Activated T-cell treated with anti-CD3 and anti-CD28 coated beads for 24 hours (primary cell): ENCODE data around the gene CHD5.
"Not testable (repeated sequence)": the region's sequence is repeated elsewhere in the genome, so short reads cannot be mapped to it uniquely, and the experiment has no call there.

Source experiments
- DNase-seq: peaks from one replicate; pipeline ENCODE4 v3.0.0-alpha.2; 2020; ENCODE audit warnings: low read depth

The CHD5 gene

DNA sequence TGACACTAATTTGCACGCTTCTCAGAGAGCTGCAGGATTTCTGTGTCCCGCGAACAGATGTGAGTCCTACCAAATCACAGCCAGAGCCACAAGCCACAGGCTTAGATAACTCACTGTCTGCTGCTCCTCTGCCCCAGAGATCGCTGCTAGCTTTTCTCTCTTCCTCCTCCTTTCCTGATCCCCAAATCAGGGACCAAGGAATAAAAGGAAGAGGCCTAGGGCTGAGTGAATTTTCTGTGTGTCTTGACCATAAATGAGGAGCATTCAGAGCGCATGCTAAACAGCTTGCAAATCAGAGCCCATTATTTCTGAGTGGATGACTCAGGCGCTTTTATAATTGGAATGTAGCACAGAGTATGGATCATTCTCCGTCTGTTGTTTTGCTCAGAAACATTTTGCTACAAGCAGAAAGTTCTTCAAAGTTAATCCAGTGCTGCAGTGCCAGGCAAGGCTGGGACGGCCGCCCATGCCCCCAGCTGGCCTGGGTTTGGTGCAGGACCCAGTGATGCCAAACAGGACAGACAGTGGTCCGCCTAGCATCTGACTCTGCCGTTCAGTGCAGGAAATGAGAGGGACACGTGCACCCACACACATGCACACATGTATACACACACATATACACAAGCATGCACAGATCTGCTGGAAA is 96.2 kb downstream of the CHD5 start:
- DNase-seq = no peak

DNA sequence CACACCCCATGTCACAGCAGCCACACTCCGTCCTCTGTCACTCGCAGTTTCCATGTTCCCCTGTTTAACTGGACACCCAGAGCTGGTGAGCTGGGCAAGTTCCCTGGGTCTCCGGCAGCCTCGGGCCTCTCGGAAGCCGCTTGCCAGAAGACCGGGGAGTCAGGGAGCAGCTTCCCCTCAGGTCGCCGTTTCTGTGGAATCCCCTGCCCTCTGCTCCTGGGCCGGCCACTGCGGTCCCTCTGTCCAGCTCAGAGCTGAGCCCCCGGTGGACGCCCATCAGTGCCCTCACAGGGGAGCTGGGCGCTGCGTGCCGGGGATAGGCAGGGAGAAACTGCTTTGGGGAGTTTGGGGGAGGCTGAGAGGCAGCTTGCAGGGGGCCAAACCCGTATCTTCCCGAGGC is 96.7 kb downstream of the CHD5 start:
- DNase-seq = no peak

DNA sequence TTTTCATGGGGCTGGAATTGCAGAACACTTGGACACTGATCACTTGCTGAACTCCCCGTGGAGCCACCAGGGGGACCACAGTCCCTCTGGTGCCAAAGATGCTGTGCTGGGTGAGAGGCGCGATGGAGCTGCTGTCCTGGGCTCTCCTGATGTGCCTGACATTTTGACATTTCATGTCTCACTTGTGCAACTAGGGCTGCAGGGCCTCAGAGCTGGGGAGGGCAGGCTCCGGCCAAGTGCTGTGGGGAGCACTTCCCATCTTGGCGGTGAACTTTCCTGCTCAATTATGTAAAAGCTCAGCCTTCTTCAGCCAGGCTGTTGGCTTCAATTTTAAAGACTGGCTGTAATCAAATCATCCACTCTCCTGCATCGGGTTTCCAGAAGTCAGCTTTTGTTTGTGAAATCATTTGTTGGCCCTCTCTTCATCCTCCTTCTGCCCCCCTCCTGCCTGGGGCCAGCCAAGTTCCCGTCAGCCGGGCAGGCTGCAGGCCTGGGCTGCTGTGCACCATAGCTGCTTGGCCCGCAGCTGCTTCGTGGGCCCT is 97.6 kb downstream of the CHD5 start:
- no peak for DNase-seq

DNA sequence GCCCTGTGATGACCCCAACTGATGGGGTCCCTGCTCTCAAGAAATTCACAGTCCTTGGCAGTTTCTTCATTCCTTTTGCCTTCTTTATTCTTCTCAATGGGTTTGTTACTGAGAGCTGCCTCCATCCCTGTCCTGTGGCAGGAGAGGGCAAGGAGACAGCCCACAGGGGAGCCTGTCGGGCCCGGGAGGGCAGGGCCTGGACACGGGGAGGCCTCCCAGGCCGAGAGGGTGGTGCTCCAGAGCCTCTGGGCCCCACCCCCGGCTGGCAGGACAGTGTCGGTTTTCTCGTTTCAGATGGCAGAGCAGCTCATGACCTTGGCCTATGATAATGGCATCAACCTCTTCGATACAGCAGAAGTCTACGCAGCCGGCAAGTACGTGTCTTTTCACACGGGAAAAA is 98.2 kb downstream of the CHD5 start:
- DNase-seq = no peak

DNA sequence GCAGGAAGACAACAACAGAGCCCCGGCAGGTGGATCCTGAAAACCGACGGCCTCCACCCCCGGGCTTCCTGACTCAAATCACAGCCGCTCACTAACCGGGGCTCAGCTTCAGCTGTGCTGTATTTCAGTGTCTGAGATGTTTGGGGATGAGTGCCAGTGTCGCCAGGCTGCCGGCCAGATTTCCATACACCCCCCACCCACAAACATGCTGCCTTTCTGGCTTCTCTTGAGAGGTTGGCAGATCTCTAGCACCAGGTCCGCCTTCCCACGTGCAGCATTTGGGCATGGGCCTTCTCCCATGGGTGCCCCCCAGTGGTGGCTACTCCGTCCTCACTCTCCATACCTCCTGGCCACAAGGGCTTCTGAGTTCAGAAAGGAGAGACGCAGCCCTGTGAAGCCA is 99.7 kb downstream of the CHD5 start:
- DNase-seq = no peak

DNA sequence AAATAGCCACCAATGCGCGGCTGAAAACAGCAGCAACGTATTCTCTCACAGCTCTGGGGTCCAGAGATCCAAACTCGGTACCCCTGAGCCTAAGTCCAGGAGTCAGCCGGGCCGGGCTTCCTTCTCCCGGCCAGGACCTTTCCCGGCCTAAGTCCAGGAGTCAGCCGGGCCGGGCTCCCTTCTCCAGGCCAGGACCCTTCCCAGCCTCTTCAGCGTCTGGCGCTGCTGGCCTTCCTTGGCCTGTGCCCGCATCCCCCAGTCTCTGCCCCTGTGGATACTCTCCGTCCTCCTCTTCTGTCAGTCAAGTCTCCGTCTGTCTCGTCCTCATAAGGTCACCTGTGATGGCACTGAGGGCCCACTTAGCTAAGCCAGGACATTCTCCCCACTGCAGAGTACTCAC is 102.2 kb downstream of the CHD5 start:
- DNase-seq = no peak

DNA sequence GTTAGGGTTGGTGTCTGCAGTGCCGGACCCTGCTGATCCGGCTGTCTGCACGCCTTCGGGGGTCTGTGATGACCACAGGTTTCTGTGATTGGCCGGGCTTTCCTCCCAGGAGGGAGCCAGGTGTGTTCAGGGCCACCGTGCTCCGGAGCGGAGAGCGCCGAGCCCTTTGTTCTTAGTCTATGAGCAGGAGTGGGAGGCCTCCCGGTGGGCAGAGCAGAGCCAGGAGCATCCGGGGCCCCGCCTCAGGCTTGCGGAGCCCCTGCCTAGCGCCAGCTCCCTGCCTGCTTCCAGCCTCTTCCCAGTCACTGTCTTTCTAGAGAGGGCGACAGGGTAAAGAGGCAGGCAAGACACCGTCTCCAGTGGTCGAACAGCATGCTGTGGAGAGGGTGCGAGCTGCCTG is 102.6 kb downstream of the CHD5 start:
- no peak for DNase-seq

DNA sequence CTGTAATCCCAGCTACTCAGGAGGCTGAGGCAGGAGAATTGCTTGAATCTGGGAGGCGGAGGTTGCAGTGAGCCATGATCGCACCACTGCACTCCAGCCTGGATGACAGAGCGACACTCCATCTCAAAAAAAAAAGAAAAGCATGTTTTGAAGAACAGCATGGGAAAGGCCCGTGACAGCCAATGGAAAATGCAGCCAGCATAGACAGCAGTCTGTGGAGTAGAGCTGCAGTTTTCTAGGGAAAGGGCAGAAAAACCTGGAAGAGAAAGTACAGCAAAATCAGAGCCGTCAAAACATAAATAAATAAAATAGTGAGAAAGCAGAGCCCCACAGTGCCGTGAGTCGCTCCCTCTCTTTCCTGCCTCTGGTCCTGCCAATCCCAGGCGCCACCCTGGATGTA is 103.1 kb downstream of the CHD5 start:
- DNase-seq = not testable (repeated sequence)

DNA sequence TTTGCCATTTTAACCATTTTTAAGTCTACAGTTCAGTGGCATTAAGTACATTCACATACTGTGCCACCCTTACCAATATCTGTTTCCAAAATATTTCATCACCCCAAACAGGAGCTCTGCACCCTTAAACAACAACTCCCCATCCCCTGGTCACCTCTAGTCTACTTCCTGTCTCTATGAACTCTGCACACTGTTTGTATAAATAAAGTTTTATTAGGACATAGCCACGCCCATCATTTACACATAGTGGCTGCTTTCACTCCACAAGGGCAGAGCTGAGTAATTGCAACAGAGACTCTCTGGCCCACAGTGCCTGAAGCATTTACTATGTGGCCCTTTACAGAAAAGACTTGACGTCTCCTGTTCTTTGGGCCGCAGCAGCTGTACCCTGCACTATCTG is 104.4 kb downstream of the CHD5 start:
- no peak for DNase-seq

DNA sequence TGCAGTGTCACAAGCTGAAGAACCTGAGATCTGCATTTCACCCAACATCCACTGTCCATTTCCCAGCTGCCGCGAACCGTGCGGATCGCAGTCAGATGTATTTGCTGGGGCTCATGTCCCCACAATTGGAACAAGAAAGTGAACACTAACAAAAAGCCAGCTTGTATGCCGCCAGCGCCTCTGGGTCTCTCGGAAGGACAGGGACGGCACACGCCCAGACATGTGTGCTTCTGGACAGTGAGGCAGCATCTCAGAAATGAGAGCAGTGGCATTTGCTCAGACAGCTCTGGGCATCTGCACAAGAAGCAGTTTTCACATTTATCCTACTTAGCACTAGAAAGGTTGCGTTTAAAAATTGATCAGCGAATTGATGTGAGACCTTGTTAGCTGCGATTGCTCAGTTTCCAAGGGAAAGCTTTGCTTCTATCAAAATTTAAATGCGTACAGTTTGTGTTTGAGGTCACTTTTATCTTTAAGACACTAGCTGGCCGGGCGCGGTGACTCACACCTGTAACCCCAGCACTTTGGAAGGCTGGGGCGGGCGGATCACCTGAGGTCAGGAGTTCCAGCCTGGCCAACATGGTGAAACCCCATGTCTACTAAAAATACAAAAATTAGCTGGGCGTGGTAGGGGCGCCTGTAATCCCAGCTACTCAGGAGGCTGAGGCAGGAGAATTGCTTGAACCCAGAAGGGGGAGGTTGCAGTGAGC is 105.8 kb downstream of the CHD5 start:
- no peak for DNase-seq

DNA sequence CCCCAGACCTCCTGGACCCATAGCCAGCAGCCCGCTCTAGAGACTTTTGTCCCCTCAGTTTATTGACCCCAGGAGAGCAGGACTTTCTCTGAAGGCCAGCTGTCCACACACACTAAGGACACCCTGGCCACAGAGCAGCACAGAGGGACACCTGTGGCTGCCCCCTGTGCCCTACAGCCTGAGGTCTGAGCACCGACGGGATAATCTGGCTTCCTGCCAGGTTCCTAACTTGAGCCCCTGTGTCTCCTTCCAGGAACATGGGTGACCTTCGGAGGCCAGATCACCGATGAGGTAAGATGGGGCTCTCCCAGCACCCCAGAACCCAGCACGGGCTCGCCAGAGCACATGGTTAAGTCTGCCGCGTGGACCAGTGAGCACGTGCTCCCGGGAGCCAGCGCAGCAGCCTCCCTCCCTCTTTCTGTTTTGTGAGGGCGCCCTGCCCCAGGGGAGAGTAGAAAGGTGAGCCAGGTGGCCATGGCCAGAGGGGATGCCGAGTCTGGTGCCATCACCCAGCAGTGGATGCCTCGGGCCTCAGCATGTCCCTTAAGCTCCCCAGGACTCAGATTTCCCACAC is 106.6 kb downstream of the CHD5 start:
- DNase-seq = no peak

DNA sequence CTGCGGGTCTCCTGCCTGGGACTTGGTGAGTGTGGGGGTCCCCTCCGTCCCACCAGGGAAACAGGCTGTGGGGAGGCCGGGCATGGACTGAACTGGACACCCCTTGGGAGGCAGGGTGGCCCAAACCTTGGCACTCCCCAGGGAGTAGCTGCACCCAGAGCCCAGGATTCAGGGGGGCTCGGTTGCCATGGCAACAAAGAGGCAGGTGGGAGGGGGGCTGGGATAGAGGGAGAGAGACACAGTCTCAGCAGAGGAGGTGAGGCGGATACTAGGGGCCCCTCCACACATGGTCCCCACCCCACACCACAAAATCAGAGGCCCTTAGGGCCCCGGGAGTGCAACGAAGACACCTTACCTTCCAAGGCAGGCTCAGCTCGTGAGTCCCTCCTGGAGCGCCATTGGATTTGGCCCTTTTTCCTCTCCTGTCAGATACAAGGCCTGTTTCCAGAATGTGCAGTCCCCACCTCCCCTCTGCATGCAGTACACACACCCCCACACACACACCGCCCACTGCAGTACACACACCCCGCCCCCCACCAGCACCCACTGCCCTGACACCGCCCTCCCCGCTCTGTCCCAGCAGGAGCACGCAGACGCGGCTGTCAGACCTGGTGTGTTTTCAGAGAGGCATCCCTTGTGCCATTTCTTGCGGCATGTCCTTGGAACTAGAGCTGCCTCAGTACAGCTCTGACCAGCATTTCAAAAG is 107.2 kb downstream of the CHD5 start:
- no peak for DNase-seq

DNA sequence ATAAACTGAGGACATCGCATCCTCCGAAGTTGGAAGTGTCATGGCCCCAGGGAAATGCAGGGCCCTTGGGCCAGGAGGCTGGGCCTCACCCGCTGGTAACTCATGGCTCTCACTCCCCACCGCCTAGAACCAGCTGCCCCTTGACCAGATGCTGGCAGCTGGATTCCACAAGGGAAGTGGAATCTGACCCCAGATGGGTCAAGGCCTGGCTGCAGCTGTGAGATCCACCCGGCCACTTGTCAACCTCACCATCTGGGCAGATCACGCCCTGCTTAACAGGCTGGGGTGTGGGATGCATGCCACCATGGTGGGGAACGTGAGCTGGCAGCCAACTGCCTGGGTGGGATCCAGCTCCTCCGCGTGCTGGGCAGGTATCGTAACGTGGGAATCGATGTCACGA is 108.9 kb downstream of the CHD5 start:
- DNase-seq = no peak

DNA sequence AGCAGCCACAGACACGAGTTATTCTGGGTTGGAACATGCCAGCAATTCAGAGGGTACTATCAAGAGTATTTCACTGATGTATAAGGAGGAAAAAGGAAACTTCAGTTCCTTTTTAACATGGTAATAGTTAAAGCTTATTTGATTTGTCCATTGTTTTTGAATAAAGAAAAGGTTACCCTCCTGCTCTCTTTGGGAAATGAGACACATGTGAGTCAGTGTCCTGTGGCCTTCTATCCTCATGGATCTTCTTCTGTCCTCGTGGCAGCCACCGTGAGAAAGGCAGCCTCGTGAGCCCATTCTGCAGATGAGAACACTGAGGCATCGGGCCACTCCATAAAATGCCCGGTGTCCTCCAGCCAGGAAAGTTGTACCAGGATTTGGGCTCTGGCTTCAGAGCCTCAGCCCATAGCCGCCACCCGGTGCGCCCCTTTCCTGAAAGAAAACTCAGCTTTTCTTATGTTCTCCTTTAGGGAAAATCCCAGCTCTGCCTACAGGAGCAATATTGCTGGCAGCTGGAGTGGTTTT is 109.6 kb downstream of the CHD5 start:
- DNase-seq = no peak

DNA sequence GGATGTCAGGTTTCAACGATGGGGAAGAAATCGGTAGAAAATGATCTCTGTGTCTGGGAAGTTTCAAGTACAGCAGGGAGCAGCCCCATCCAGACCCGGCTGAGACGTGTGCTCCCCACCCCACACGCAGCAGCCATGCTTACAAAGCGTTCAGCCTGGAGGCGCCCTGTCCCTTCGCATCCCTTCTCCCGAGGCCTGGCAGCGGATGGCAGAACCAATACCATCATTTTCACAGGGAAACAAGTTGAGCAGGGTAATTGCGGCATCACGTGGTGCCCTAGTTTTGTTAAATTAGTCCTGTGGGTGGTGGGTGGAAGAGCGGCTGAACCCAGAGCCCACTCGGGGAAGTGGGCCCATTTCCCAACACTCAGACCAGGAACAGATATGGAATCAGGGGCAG is 110.5 kb downstream of the CHD5 start:
- no peak for DNase-seq

DNA sequence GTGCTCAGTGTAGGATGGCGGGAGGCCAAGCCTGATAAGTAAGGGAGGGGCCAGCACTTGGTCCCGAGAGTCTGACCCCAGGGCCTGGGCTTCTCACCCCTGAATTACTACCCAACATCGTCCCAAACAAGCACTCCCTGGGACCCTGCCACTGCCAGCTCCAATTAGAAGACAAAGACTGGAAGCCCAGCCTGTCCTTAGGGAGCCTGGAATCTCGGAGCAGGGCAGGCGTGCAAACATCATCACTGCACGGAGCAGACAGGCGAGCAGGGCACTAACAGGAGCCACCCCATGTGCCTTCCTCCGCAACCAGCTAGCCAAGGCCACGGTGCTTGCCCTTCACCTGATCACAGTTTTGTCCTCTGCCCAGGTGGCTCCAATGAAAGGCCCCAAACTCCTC is 111.2 kb downstream of the CHD5 start:
- DNase-seq = no peak

DNA sequence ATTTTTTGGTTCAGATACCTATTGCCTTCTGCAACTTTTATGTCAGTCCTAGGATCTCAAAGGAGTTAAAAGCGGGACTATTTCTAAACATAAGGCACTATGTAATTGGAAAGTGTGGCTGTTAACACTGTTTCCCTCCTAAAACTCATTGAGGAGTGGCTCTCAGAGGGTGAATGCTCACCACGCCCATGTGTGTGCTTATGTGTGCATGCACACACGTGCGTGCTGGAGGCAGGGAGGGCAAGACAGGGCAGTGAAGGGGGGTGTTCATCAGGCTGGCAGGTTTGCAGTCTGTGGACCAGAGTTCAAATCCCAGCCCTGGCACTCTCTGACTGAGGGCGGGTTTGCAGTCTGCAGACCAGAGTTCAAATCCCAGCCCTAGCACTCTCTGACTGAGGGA is 112.0 kb downstream of the CHD5 start:
- no peak for DNase-seq

DNA sequence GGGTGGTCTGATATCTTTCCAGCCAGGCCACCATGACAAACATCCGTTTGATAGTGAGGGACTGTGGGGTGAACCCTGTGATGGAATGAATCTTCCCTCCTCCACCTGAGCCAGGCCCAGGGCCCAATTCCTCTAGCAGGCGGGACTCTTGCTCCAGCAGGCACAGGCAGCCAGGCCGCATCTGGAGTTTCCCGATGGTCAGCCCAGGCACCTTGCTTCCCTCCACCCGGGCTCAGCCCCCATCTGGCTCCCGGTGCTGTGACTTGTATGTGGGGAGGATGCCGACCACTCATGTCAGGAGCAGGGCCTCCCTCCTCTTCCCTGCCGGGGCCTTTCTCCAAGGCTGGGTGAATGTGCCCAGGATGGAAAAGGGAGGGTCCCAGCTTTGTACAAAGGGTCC is 113.4 kb downstream of the CHD5 start:
- DNase-seq = no peak

DNA sequence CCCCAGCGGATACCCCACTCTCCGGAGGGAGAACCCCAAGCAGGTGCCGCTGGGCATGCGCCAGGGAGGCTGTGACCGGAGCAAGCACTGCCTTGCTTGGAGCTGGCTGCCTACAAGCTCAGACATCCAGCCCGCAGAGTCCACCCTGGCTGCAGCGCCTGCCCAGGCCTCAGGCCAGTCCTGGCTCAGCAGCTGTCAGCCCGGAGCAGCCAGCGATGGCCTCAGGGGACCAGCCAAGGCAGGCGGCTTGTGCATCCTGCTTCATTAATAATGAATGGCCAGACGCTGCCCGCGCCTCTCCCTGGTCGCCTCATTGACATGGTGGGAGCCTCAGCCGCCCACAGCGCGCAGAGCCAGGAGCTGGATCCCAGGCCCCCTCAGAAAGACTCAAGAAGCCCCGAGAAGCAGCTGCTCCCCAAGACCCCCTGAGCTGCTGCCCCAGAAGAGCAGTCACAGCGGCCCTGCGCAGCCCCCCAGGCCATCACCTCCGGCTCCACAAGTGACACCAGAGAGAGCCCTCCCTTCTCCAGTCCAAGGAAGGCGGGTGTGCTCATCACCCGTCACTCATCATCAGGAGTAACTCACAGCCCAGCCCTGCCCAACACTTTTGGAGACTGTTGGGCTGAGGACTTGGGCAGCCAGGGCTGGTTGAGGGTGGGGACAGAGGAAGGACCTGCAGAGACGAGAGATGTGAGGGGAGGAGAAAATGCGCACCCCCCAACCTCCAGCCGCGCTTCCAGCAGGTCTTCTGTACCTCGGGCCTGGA is 114.8 kb downstream of the CHD5 start:
- no peak for DNase-seq

DNA sequence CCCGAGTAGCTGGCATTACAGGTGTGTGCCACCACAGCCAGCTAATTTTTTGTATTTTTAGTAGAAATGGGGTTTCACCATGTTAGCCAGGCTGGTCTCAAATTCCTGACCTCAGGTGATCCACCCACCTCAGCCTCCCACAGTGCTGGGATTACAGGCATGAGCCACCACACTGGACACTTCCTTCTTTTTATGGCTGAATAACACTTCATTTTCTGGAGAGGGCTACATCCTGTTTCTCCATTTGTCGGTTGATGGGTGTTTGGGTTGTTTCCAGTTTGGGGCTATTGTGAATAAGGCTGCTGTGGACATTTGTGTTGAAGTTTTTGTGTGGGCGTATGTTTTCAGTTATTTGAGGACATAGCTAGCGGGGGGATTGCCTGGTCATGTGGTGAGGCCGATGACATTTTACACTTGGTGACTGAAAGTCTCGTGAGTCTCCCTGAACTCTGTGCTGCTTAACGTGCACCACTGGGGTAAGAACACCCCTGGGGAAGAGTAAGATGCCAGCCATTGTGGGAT is 116.5 kb downstream of the CHD5 start:
- not testable (repeated sequence) for DNase-seq

DNA sequence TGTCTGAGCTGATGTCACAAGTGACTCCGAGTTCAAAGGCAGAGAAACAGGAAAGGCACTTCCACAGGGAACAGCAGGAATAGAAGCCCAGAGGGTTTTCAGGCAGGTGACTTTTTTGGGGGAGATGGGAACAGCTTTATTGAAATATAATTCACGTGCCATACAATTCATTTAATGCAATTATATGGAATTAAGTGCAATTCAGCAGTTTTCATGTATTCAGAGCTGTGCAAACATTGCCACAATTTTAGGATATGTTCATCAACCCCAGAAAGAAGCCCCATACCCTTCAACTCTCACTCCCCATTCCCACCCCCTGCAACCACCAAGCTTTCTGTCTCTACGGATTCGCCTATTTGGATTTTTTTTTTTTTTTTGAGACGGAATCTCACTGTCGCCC is 117.5 kb downstream of the CHD5 start:
- no peak for DNase-seq

DNA sequence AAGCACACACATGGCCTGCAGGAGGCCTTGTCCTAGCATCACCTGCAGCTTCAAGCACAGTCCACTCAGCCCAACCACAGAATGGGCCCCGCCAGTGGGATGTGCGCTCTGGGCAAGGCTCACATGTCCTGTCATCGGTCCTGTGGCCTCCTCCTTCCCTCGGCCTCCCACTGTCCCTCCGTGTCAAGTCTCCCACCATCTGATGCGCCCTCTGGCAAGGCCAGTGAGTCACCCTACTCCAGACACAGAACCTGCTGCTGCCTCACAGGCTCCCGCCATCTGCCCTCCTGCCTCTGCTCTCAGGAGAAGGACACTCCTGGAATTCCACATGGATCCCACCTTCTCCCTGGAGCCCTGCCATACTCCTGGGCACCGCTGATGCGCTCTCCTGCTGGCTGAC is 120.3 kb downstream of the CHD5 start:
- DNase-seq = no peak
